Adrenal gland (tissue), 12 donors: ENCODE results near the gene NINJ1. TPM values are rescaled to one million over a fixed set of nuclear protein-coding genes. Genes with fewer than 3 reads are reported as not detected.
A peak's percentile ranks its signal among the peaks of the same experiment; 100 is the strongest.

Source experiments
- DNase-seq, 7 donors: peaks; one replicate each; pipeline ENCODE4 v3.0.0-alpha.2; 2019 to 2020
- H3K27ac ChIP-seq, 5 donors: fragments of 200-600 bp; sonication (generic) in 4 of 5; 1 replicate in 3 of 5; 2 replicates in 2 of 5; pipeline versions ENCODE4 v1.5.1 to v1.8.0; 2016 to 2020; ENCODE audit warnings: mild to moderate bottlenecking in 1 of 5
- H3K27me3 ChIP-seq: fragments of 200-600 bp; 2 replicates; pipeline ENCODE4 v1.8.0; 2021
- H3K36me3 ChIP-seq, 2 donors: fragments of 200-600 bp; replicated peaks in 1 of 2; 1 replicate in 1 of 2; 2 replicates in 1 of 2; pipeline versions ENCODE4 v1.5.1 to v1.8.0; 2018 to 2022
- H3K4me1 ChIP-seq, 2 donors: fragments of 200-600 bp; replicated peaks in 1 of 2; 1 replicate in 1 of 2; 2 replicates in 1 of 2; pipeline versions ENCODE4 v1.5.1 to v1.8.0; 2018 to 2021
- H3K4me3 ChIP-seq, 4 donors: fragments of 200-600 bp; sonication (generic) in 3 of 4; one replicate each; pipeline ENCODE4 v1.5.1; 2016 to 2018
- H3K9me3 ChIP-seq, 3 donors: fragments of 200-600 bp; sonication (generic) in 1 of 3; replicated peaks in 1 of 3; 1 replicate in 2 of 3; 2 replicates in 1 of 3; pipeline versions ENCODE4 v1.5.1 to v1.8.0; 2016 to 2021
- CTCF ChIP-seq, 6 experiments: fragments of 450-650 bp in 4 of 6; fragments of 200-600 bp in 2 of 6; sonication (generic) in 1 of 6; IDR thresholded peaks; 1 replicate in 5 of 6; 2 replicates in 1 of 6; pipeline versions ENCODE4 v1.5.1 to v1.8.0; 2016 to 2021; ENCODE audit warnings: antibody characterized with exemption in 6 of 6, mild to moderate bottlenecking in 2 of 6, moderate library complexity in 1 of 6
- POLR2A ChIP-seq, 2 donors: fragments of 450-650 bp; IDR thresholded peaks; one replicate each; pipeline ENCODE4 v1.6.1; 2017; ENCODE audit warnings: antibody characterized with exemption in 2 of 2, mild to moderate bottlenecking in 2 of 2, moderate library complexity in 1 of 2
- WGBS, 4 donors: extraction: QIAGEN DNeasy Blood & Tissue Kit in 2 of 4; methylation state at CpG; one replicate each; pipeline versions ENCODE4 v1.1.5 to v1.1.7; 2013 to 2017; 5-methylcytosine and 5-hydroxymethylcytosine counted together
- intact Hi-C, 2 donors: fragments of 100-400 bp; cut with DNase I; formaldehyde crosslinking; loops; one replicate each; pipeline versions ENCODE4 v1.14.1 to v1.15.0; 2022 to 2023
- polyA plus RNA-seq, 3 donors: library from polyadenylated mRNA; stranded (reverse); fragments of 200-250 nt in 2 of 3; fragments of 350-450 nt in 1 of 3; fragmentation: Illumina TruSeq in 1 of 3; extraction: RNeasy Lipid Tissue Mini Kit (QIAGEN cat#74804) in 1 of 3; gene quantifications; one replicate each; pipeline ENCODE4 v1.2.3, GENCODE V29; 2013 to 2014
- total RNA-seq, 9 donors: library from RNA; depleted of rRNA in 4 of 9; stranded (reverse); fragments of >200 nt in 4 of 9; fragments of 120-200 nt in 1 of 9; fragmentation: NEBNext Ultra II Directional in 1 of 9; extraction: Animal tissue kit (Norgen Biotek cat#: 25700) in 1 of 9; gene quantifications; one replicate each; pipeline versions ENCODE4 v1.1.0 to v1.2.4, GENCODE V29; 2013 to 2023
- donor health status: healthy with polysubstance abuse.
- donor health status: Bipolar disorder and iron deficiency.
- donor health status: DM: yes; HTN: yes; CAD: no.
- donor health status: DM: no; HTN: no; CAD: no.
- donor health status: DM: no; HTN: no; CAD: no.
- donor health status: DM: yes; HTN: yes; CAD: no.

The NINJ1 gene
- total and polyA plus RNA-seq, 12 donors, result 25.6 to 339 (median 161) TPM

DNA sequence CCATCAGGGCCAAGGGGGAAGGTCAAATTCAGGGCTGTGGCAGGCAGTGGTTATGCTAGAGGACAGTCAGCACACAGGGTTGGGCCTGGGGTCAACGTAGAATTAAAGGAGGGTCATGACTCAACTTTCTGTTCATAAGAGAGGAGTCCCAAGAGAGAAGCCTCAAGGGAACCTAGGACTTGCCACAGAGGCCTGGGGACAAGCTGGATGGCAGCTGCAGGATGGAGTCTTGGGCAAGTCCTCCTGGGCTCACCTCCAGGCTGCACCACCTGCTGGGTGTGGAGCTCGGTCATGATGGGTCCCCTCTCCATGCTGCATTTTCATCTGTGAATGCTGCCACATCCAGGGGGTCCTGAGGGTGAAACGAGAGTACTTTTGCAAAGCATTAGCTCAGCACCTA, 40.9 kb upstream of the NINJ1 start:
- Histone ChIP-seq H3K4me3 (no peak overlapping the region), H3K36me3 (no peaks in the 10 kb centered on the region), H3K9me3 (no peaks in the 10 kb centered on the region), H3K27ac (no peak overlapping the region), H3K4me1 (no peaks in the 10 kb centered on the region), H3K27me3 (no peaks in the 10 kb centered on the region)
- no peak for DNase-seq
- WGBS, 4 donors, result 74 to 89% (median 83%) methylated on average over 3 of the region's 3 CpGs
- TF ChIP-seq POLR2A (IDR thresholded peaks at IDR 0.05) (no peak), CTCF (IDR thresholded peaks at IDR 0.05) (no peak)
- intact Hi-C loops, result no loop called here

GRCh38 chr9:93173365-93174051, 39.5 kb upstream of the NINJ1 start:
- H3K27me3 ChIP-seq, result no peaks in the 10 kb centered on the region
- H3K36me3 ChIP-seq, result no peaks in the 10 kb centered on the region
- no peaks in the 10 kb centered on the region for H3K9me3 ChIP-seq
- intact Hi-C loops, result no loop called here
- no peak overlapping the region for H3K27ac ChIP-seq
- no peaks in the 10 kb centered on the region for H3K4me1 ChIP-seq
- no peak overlapping the region for H3K4me3 ChIP-seq
- WGBS, 4 donors, result 54 to 66% (median 57%) methylated on average over 10 to 12 of the region's 12 CpGs
- TF ChIP-seq POLR2A (IDR thresholded peaks at IDR 0.05) (no peak), CTCF (IDR thresholded peaks at IDR 0.05) (no peak)
- peak in 1 of 7 donors; percentile 31 for DNase-seq

- no peak overlapping the region for H3K27ac ChIP-seq
- no peaks in the 10 kb centered on the region for H3K27me3 ChIP-seq
- no peaks in the 10 kb centered on the region for H3K4me1 ChIP-seq
- 79 to 87% (median 83%) methylated on average over 13 to 20 of the region's 20 CpGs for WGBS, 4 donors
- DNase-seq, result no peak
- TF ChIP-seq CTCF (IDR thresholded peaks at IDR 0.05), result no peak
- no peaks in the 10 kb centered on the region for H3K36me3 ChIP-seq
- no peak overlapping the region for H3K4me3 ChIP-seq
- no peaks in the 10 kb centered on the region for H3K9me3 ChIP-seq
- intact Hi-C loops, result no loop called here
These were observed 38.8 kb upstream of the NINJ1 start for GRCh38 chr9:93172666-93173364.

GRCh38 chr9:93171261-93171990, 37.4 kb upstream of the NINJ1 start:
- 90 to 95% (median 91%) methylated on average over 8 of the region's 8 CpGs for WGBS, 4 donors
- Histone ChIP-seq H3K36me3 (no peaks in the 10 kb centered on the region), H3K4me3 (no peak overlapping the region), H3K9me3 (no peaks in the 10 kb centered on the region), H3K4me1 (no peaks in the 10 kb centered on the region), H3K27ac (no peak overlapping the region), H3K27me3 (no peaks in the 10 kb centered on the region)
- DNase-seq, result no peak
- intact Hi-C loops, result no loop called here
- TF ChIP-seq POLR2A (IDR thresholded peaks at IDR 0.05), result no peak
